ENCODE measurements around the gene HNRNPA3. TPM values are rescaled to one million over a fixed set of nuclear protein-coding genes. Genes with fewer than 3 reads are reported as not detected.

The HNRNPA3 gene
- total RNA-seq, 2 donors from 2014 or later, result 107 to 177 TPM

GRCh38 chr2:177247693-177248262 is 35.2 kb downstream of the HNRNPA3 start:
- no peak for ATAC-seq
- no peak for DNase-seq
- intact Hi-C loops (cut with DNase I, micrococcal nuclease), result no loop called here

DNA sequence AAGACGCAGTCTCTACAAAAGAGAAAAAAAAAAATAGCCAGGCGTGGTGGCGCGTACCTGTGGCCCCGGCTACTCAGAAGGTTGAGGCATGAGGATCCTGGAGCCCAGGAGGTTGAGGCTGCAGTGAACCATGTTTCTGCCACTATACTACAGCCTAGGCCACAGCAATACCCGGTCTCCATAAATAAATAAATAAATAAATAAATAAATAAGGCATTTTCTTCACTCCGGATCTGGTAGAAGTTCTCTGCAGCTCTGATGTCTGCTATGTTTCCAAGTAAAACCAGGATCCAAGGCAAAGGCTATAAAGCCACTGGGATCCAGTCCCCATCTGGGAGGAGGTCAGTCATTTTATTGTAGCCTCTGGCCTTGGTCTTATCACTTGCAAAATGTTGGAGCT is 36.4 kb downstream of the HNRNPA3 start:
- DNase-seq (no peak), ATAC-seq (no peak)
- intact Hi-C loops (cut with DNase I, micrococcal nuclease), result no loop called here

DNA sequence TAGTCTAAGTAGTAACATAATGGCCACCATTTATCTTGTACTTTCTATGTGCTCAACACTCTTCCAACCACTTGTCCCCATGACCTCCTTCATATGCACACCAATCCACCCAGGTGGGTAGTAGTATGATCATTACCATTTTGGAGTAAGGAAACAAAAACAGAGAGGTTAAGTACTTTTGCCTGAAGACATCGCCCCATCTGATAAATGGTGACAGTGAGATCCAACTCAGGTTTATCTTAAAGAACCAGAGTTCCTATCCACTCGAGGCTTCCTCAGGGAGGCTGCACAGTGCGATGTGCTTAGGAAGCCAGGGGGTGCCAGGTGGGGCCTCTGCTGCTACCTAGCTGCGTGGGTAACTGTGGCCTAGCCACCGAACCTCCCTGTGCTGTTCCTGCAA is 37.9 kb downstream of the HNRNPA3 start:
- no peak for ATAC-seq
- intact Hi-C loops (cut with DNase I, micrococcal nuclease), result no loop called here
- no peak for DNase-seq

DNA sequence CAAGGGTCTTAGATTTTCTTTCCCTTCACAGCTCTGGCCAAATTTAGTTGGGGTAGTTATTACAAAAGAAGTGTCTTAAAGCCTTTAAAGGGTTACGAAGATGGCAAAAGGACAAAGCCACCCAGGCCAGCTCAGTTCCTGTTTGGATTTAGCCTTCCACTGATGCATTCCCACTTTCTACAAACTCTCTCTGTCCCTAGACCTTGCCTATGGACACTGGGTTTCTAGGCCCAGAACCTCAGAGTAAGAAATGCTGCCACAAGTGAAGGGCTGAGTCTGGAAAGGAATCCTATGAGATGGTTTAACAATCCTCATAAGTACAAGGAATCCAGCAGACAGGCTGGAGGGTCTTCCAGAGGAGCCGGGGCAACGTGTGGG is 38.6 kb downstream of the HNRNPA3 start:
- ATAC-seq (no peak), DNase-seq (no peak)
- intact Hi-C loops (cut with DNase I, micrococcal nuclease), result no loop called here

DNA sequence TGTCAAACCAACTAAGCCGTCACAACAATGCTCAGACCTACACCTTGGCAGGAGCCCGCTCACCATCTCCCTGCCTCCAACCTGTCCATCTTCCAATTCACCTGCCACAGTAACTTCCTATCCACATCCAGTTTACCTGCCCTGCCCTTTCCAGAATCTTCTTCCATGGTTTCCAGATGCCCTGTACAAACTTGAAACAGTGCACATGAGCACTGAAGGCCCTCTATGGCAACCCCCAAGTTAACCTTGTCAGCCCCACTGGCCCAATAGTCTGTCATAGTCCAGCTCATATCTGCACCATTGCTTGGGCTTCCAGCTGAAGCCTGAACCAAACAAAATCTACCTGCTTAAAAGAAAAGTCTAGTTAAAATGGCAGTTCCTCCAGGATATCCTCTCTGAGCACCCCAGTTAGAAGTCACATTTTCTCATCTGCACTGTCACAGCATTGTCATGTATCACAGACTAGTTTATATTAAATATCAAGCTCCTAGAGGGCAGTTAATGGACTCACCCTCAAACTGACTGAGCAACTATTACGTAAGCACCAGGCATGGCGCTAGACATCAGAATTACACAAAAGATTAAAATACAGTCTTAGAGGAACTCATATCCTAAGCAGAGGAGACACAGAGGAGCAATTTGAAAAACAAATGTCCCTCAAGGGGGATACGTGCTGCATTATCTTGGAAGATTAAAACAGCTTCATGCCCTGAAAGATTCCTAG is 40.4 kb downstream of the HNRNPA3 start:
- intact Hi-C loops (cut with DNase I, micrococcal nuclease), result no loop called here
- DNase-seq (no peak), ATAC-seq (no peak)

DNA sequence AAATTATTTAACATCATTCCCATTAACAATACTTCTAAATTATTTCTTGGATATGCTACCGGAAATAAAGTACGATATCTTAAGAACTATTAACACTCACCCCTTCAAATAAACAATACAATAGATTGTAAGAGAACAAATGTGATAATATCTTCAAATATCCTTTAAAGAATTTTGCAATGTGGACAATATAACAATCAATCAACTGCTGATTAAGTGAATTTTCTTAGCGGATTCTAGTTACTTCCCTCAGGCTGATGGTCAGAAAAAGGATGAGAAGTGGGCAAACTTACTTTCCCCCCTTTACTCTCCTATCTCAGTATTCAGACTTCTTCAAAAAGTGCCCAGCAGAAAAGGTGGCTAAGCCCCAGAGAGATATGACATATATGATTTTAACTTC is 41.1 kb downstream of the HNRNPA3 start:
- no peak for DNase-seq
- ATAC-seq, result no peak
- intact Hi-C loops (cut with DNase I, micrococcal nuclease), result no loop called here

- DNase-seq, result peak; percentile 82 to 88
- ATAC-seq, result peak; percentile 72
- intact Hi-C loops (cut with DNase I, micrococcal nuclease), result no loop called here
Observed at GRCh38 chr2:177254433-177255226, 42.0 kb downstream of the HNRNPA3 start.

- ATAC-seq (peak; percentile 1), DNase-seq (no peak)
- intact Hi-C loops (cut with DNase I, micrococcal nuclease), result no loop called here
Observed at GRCh38 chr2:177255227-177255601, 42.6 kb downstream of the HNRNPA3 start.

DNA sequence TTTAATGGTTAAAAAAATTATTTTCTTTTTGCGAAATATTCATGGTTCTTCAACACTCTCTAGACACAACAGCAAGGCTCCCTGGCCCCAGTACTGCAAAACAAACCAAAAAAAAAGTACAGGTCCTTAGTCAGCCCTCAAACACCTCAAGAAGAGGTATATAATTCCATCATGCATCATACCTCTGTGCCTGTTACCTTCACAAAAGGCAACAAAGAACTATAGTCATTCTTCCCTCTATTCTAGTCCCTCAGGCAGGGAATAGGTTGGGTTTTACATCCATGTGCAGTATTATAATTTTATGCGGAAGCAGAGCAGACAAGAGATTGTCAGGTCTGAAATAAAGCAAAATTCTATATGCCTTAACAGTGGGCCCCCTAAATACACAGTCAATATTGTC is 43.4 kb downstream of the HNRNPA3 start:
- intact Hi-C loops (cut with DNase I, micrococcal nuclease), result no loop called here
- no peak for ATAC-seq
- DNase-seq, result no peak

DNA sequence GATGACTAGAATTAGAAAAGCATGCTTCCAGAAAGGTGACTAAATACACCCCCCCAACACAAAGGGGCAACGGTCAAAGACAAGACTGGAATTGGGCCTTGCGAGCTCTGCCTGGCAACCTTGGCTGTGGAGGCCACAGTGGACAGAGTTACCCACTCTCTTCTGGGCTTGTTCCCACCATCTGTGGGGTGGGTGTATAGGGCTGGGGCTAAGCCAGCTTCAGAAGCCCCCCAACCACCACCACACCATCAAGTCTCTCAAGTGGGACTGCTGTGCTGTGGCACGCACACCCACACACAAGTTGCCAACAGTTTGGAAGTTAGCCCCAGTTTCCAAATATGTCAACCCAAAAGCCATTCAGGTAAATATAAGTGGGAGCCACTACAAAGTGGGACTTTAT is 44.1 kb downstream of the HNRNPA3 start:
- DNase-seq (no peak), ATAC-seq (no peak)
- intact Hi-C loops (cut with DNase I, micrococcal nuclease), result no loop called here

- ATAC-seq, result no peak
- intact Hi-C loops (cut with DNase I, micrococcal nuclease), result no loop called here
- no peak for DNase-seq
Observed at GRCh38 chr2:177257471-177257870, 44.9 kb downstream of the HNRNPA3 start.

DNA sequence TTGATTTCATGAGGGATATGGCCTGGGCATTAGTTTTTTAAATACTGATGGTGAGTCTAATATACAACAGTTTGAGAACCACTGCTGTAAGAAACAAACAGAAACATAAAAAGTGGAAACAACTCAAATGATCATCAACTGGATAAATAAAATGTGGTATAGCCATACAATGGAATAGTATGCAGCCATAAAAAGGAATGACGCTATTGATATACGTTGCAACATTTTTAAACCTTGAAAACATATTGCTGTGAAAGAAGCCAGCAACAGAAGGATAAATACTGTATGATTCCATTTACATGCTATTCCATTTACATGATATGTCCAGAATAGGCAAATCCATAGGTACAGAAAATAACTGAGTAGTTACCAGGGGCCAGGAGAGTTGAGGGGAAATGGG is 45.5 kb downstream of the HNRNPA3 start:
- DNase-seq (no peak), ATAC-seq (no peak)
- intact Hi-C loops (cut with DNase I, micrococcal nuclease), result no loop called here

GRCh38 chr2:177260379-177260778 is 47.8 kb downstream of the HNRNPA3 start:
- intact Hi-C loops (cut with DNase I, micrococcal nuclease), result loop anchor here in 1 of 2 donors (10.0 kb wide), 2 partner anchors 46 to 96 kb away; partner anchors contain the start of gene HNRNPA3
- no peak for ATAC-seq
- no peak for DNase-seq

- DNase-seq (no peak), ATAC-seq (no peak)
- intact Hi-C loops (cut with DNase I, micrococcal nuclease), result loop anchor here in 1 of 2 donors (10.0 kb wide), 2 partner anchors 47 to 97 kb away; partner anchors contain the start of gene HNRNPA3
Observed at GRCh38 chr2:177261116-177262060, 48.8 kb downstream of the HNRNPA3 start.

DNA sequence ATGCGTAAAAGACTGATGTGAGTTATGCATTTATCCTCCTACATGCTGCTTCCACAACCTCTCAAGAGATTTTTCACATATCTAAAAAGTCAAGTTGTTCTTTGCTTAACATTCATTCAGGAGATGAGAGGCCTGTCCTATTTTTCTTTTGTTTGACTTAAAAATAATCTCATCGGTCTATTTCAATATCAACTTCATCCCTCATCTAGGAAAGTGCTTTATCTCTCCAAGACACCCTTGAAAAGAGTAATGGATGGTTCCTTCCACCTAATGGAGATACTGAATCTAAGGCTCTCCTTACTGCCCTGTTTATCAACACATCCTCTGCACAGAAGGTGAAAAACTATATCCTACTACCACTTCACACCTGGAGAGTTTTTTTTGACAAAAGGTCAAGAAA is 49.5 kb downstream of the HNRNPA3 start:
- DNase-seq, result no peak
- no peak for ATAC-seq
- intact Hi-C loops (cut with DNase I, micrococcal nuclease), result loop anchor here in 1 of 2 donors (10.0 kb wide), 2 partner anchors 47 to 97 kb away; partner anchors contain the start of gene HNRNPA3

GRCh38 chr2:177262958-177263450 is 50.4 kb downstream of the HNRNPA3 start:
- DNase-seq, result no peak
- intact Hi-C loops (cut with DNase I, micrococcal nuclease), result loop anchor here in 1 of 2 donors (10.0 kb wide), 2 partner anchors 48 to 98 kb away; partner anchors contain the start of gene HNRNPA3

DNA sequence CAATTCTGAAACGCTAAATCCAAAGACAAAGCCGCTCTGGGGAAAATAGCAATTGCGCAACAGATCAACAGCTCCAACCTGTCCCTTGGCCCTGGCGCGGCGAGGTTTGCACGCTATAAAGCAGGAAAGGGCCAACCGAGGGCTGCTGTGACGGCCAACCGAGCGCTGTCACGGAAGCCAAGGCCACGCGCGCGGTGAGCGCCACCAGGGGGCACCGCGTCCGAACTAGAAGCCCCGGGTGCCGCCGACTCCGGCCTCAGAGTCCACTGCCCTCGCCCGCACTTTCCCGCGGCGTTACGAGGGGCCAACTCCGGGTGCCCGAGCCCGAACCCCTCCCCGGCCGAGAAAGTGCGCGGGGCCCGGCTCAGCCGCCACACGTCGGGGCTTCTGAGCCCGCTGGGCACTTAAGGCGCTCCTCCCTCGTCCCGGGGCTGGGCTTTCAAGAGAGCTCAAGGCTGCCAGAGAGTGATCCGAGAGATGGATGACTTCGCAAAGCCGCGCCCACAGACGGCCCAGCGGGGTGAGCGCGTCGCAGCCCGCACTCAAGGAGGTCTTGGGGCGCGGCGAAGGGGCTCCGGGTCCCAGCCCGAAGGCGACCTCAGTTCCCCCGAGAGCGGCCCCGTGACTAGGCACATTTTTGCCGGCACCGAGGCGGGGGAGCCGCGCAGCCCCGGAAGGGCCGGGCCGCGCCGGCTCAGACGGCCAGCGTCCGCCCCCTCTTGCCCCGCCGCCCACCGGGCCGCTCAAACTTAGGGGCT is 51.0 kb downstream of the HNRNPA3 start:
- ATAC-seq (peak; percentile 66), DNase-seq (peak; percentile 98 to 100)
- intact Hi-C loops (cut with DNase I, micrococcal nuclease), result loop anchor here in 1 of 2 donors (10.0 kb wide), 2 partner anchors 49 to 99 kb away; partner anchors contain the start of gene HNRNPA3

More at GRCh38 chr2:177262958-177263450, 50.4 kb downstream of the HNRNPA3 start:
- ATAC-seq, result no peak

Measured in left colon (tissue), 2 donors.